ENCODE measurements around the gene ITGAD. TPM values are rescaled to one million over a fixed set of nuclear protein-coding genes. Genes with fewer than 3 reads are reported as not detected.

The ITGAD gene
- total RNA-seq, 1 donor from 2014 or later: 0.39 TPM

DNA sequence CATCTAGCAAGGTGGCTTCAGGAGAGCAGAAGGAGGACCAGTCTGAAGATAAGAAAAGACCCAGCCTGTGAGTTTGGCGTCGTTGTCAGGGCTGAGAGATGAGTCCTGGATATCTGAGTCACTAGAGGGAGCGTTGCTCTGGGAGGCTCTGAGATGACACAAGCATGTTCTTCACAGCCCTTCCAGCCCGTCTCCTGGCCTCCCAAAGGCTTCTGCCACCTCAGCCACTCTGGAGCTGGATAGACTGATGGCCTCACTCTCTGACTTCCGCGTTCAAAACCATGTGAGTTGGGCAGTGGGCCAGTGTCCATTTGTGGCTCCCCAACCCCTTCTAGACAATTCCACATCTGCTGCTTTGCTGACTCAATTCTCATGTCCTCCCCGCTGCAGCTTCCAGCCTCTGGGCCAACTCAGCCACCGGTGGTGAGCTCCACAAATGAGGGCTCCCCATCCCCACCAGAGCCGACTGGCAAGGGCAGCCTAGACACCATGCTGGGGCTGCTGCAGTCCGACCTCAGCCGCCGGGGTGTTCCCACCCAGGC is 81.1 kb downstream of the ITGAD start:
- DNase-seq (ENCODE audit: low spot score): no peak

DNA sequence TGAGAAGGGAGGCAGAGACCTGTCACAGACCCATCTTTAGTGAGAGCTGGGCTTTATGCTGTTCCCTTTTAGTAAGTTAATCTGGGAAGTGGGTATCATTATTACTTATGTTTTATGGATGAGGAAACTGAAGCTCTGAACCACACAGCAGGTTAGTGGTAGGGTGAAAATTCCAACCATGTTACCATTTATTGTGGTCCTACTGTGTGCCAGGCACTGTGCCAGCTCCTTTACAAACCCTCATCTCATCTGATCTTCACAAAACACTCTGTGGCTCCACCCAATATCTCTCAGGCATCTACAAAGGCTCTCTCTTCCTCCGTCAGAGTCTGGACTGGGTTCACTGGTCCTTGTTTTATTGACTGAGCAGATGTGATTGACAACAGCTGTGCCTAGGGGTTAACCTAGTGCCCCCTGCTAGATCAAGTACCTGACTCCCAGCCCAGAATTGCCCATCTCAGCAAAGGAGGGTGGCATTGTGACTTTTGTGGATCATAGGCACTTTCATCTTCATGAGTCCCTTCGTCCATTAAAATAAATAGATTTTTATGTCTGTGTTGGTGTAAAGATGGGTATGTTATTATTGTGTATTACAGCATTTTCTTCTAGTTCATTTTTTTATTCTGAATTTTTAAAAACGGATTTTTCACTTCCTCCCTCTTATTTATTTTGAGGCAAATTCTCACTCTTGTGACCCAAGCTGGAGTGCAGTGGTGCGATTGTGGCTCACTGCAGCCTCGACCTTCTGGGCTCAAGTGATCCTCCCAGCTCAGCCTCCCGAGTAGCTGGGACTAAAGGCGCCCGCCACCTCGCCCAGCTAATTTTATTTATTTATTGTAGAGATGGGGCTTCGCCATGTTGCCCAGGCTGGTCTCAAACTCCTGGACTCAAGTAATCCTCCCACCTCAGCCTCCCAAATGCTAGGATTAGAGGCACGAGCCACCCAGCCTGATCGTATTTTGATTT is 81.9 kb downstream of the ITGAD start:
- no peak for DNase-seq (ENCODE audit: low spot score)

DNA sequence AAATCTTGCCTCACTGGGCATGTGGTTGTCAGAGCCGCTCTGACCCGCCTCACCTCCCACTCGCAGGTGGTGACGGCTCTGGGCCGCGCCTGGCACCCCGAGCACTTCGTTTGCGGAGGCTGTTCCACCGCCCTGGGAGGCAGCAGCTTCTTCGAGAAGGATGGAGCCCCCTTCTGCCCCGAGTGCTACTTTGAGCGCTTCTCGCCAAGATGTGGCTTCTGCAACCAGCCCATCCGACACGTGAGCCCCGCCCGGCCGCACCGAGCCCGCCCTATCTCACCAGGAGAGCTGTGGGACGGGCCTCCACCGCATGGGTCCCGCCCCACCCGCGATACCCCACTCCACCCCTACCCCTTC is 82.8 kb downstream of the ITGAD start:
- DNase-seq (ENCODE audit: low spot score): no peak

Other genes starting within 250 kb of the ITGAD start
- gene PRSS36, start 243.3 kb upstream of the ITGAD start, total RNA-seq: 9.8 TPM
- 224 TPM for gene FUS, start 213.2 kb upstream of the ITGAD start, total RNA-seq
- 22.4 TPM for gene PYCARD, start 190.6 kb upstream of the ITGAD start, total RNA-seq
- 0.03 TPM for gene TRIM72, start 179.2 kb upstream of the ITGAD start, total RNA-seq
- not detected for gene PYDC1, start 176.2 kb upstream of the ITGAD start, total RNA-seq
- gene ITGAM, start 133.4 kb upstream of the ITGAD start, total RNA-seq: 35.1 TPM
- 36.4 TPM for gene ITGAX, start 38.2 kb upstream of the ITGAD start, total RNA-seq
- not detected for gene COX6A2, start 35.0 kb downstream of the ITGAD start, total RNA-seq
- 0.84 TPM for gene ZNF843, start 49.5 kb downstream of the ITGAD start, total RNA-seq
- 8.5 TPM for gene ARMC5, start 66.2 kb downstream of the ITGAD start, total RNA-seq
- 34.7 TPM for gene TGFB1I1, start 78.8 kb downstream of the ITGAD start, total RNA-seq
- gene SLC5A2, start 89.8 kb downstream of the ITGAD start, total RNA-seq: not detected
- 36.0 TPM for gene RUSF1, start 115.1 kb downstream of the ITGAD start, total RNA-seq
- not detected for gene AHSP, start 134.6 kb downstream of the ITGAD start, total RNA-seq

Measured in mesenteric fat pad (tissue), 1 donor.